ENCODE data around the gene RIPOR3.
A peak's percentile ranks its signal among the peaks of the same experiment; 100 is the strongest.

RIPOR3 gene

GRCh38 chr20:50594591-50595432 is 96.5 kb downstream of the RIPOR3 start:
- H3K4me1 ChIP-seq (ENCODE audit: control insufficient read depth, insufficient read depth, low read depth, low read length): peaks cover 36% of the 10 kb centered on the region
- peak overlapping the region; percentile 70 for H4K91ac ChIP-seq (ENCODE audit: low read length)
- no peak overlapping the region for H2AK5ac ChIP-seq (ENCODE audit: low read length, severe bottlenecking)
- no peak overlapping the region for H3K18ac ChIP-seq (ENCODE audit: low read depth in 1 of 2, low read length in 2 of 2)
- no peak overlapping the region for H2AFZ ChIP-seq (ENCODE audit: low read depth, low read length)
- H4K8ac ChIP-seq (ENCODE audit: low read length): no peak overlapping the region
- H3K9ac ChIP-seq (ENCODE audit: low read length): no peak overlapping the region
- no peak overlapping the region for H3K14ac ChIP-seq (ENCODE audit: low read length in 2 of 2)
- no peak overlapping the region for H3K27ac ChIP-seq (ENCODE audit: low read length, poor library complexity, severe bottlenecking)
- H3K4me3 ChIP-seq (ENCODE audit: insufficient read depth in 1 of 2, low read depth in 1 of 2, low read length in 2 of 2): no peak overlapping the region
- H2BK5ac ChIP-seq (ENCODE audit: low read depth, low read length, poor library complexity, severe bottlenecking): no peak overlapping the region
- peak overlapping the region in 1 of 2 experiments; percentile 49 for H2BK12ac ChIP-seq (ENCODE audit: low read length in 2 of 2)
- WGBS: 77% methylated on average over 18 of the region's 19 CpGs
- no peak for DNase-seq
- H3K36me3 ChIP-seq (ENCODE audit: control insufficient read depth in 1 of 2, insufficient read depth in 2 of 2, low read depth in 1 of 2, low read length in 2 of 2): peaks cover 47 to 79% of the 10 kb centered on the region in 2 experiments
- no peak overlapping the region for H2BK120ac ChIP-seq (ENCODE audit: low read depth, low read length)
- no peak overlapping the region for H3K4me2 ChIP-seq (ENCODE audit: low read length, poor library complexity, severe bottlenecking)
- H3K4ac ChIP-seq (ENCODE audit: low read depth in 1 of 2, low read length in 2 of 2): peak overlapping the region in 1 of 2 experiments; percentile 13
- H3K9me3 ChIP-seq (ENCODE audit: control insufficient read depth, low read length): no peaks in the 10 kb centered on the region
- peaks cover 12% of the 10 kb centered on the region for H3K79me1 ChIP-seq (replicated peaks; ENCODE audit: low read length, poor library complexity, severe bottlenecking)
- H2BK15ac ChIP-seq (ENCODE audit: low read depth, poor library complexity, severe bottlenecking): no peak overlapping the region
- no peaks in the 10 kb centered on the region for H3K27me3 ChIP-seq (ENCODE audit: control insufficient read depth in 1 of 2, insufficient read depth in 1 of 2, low read length in 2 of 2)
- H3K23ac ChIP-seq (ENCODE audit: low read length in 2 of 2): no peak overlapping the region

DNA sequence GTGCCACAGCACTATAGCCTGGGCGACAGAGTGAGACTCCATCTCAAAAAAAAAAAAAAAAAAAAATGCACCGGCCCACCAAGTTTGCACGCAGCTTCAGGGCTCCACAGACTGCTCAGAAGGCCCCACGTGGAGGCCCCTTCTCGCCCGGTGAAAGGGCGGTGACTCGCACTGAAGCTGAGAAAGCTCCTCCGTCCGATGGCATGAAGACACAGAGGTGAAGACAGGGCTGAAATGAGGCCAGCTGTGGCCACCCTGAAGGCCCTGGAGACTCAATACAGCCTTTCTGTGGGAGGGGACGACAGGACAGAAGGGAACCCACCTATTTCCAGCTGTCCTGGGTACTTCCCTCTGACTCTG is 97.1 kb downstream of the RIPOR3 start:
- Histone ChIP-seq H3K79me1 (replicated peaks; ENCODE audit: low read length, poor library complexity, severe bottlenecking) (peaks cover 12% of the 10 kb centered on the region), H3K9me3 (ENCODE audit: control insufficient read depth, low read length) (no peaks in the 10 kb centered on the region), H2BK120ac (ENCODE audit: low read depth, low read length) (no peak overlapping the region), H3K4me2 (ENCODE audit: low read length, poor library complexity, severe bottlenecking) (no peak overlapping the region), H4K91ac (ENCODE audit: low read length) (no peak overlapping the region), H3K4me3 (ENCODE audit: insufficient read depth in 1 of 2, low read depth in 1 of 2, low read length in 2 of 2) (no peak overlapping the region), H3K23ac (ENCODE audit: low read length in 2 of 2) (no peak overlapping the region), H3K18ac (ENCODE audit: low read depth in 1 of 2, low read length in 2 of 2) (no peak overlapping the region), H3K4ac (ENCODE audit: low read depth in 1 of 2, low read length in 2 of 2) (no peak overlapping the region), H4K8ac (ENCODE audit: low read length) (no peak overlapping the region), H2BK15ac (ENCODE audit: low read depth, poor library complexity, severe bottlenecking) (no peak overlapping the region), H3K4me1 (ENCODE audit: control insufficient read depth, insufficient read depth, low read depth, low read length) (peaks cover 36% of the 10 kb centered on the region), H2AK5ac (ENCODE audit: low read length, severe bottlenecking) (no peak overlapping the region), H2BK12ac (ENCODE audit: low read length in 2 of 2) (peak overlapping the region in 1 of 2 experiments; percentile 49), H2AFZ (ENCODE audit: low read depth, low read length) (no peak overlapping the region), H3K27me3 (ENCODE audit: control insufficient read depth in 1 of 2, insufficient read depth in 1 of 2, low read length in 2 of 2) (no peaks in the 10 kb centered on the region), H3K14ac (ENCODE audit: low read length in 2 of 2) (no peak overlapping the region), H3K27ac (ENCODE audit: low read length, poor library complexity, severe bottlenecking) (no peak overlapping the region), H3K9ac (ENCODE audit: low read length) (no peak overlapping the region), H3K36me3 (ENCODE audit: control insufficient read depth in 1 of 2, insufficient read depth in 2 of 2, low read depth in 1 of 2, low read length in 2 of 2) (peaks cover 52 to 79% of the 10 kb centered on the region in 2 experiments), H2BK5ac (ENCODE audit: low read depth, low read length, poor library complexity, severe bottlenecking) (no peak overlapping the region)
- DNase-seq: peak; percentile 46
- 72% methylated on average over 11 of the region's 11 CpGs for WGBS

GRCh38 chr20:50593005-50593335 is 98.4 kb downstream of the RIPOR3 start:
- Histone ChIP-seq H3K27ac (ENCODE audit: low read length, poor library complexity, severe bottlenecking) (no peak overlapping the region), H3K4ac (ENCODE audit: low read depth in 1 of 2, low read length in 2 of 2) (no peak overlapping the region), H3K79me1 (replicated peaks; ENCODE audit: low read length, poor library complexity, severe bottlenecking) (peaks cover 13% of the 10 kb centered on the region), H2BK15ac (ENCODE audit: low read depth, poor library complexity, severe bottlenecking) (no peak overlapping the region), H4K91ac (ENCODE audit: low read length) (no peak overlapping the region), H3K4me2 (ENCODE audit: low read length, poor library complexity, severe bottlenecking) (no peak overlapping the region), H3K23ac (ENCODE audit: low read length in 2 of 2) (no peak overlapping the region), H3K36me3 (ENCODE audit: control insufficient read depth in 1 of 2, insufficient read depth in 2 of 2, low read depth in 1 of 2, low read length in 2 of 2) (peaks cover 56 to 88% of the 10 kb centered on the region in 2 experiments), H2BK120ac (ENCODE audit: low read depth, low read length) (no peak overlapping the region), H2AK5ac (ENCODE audit: low read length, severe bottlenecking) (no peak overlapping the region), H4K8ac (ENCODE audit: low read length) (no peak overlapping the region), H3K18ac (ENCODE audit: low read depth in 1 of 2, low read length in 2 of 2) (no peak overlapping the region), H3K9ac (ENCODE audit: low read length) (no peak overlapping the region), H3K4me3 (ENCODE audit: insufficient read depth in 1 of 2, low read depth in 1 of 2, low read length in 2 of 2) (no peak overlapping the region), H3K9me3 (ENCODE audit: control insufficient read depth, low read length) (no peaks in the 10 kb centered on the region), H2AFZ (ENCODE audit: low read depth, low read length) (no peak overlapping the region), H2BK5ac (ENCODE audit: low read depth, low read length, poor library complexity, severe bottlenecking) (no peak overlapping the region), H3K14ac (ENCODE audit: low read length in 2 of 2) (no peak overlapping the region), H3K27me3 (ENCODE audit: control insufficient read depth in 1 of 2, insufficient read depth in 1 of 2, low read length in 2 of 2) (no peaks in the 10 kb centered on the region), H3K4me1 (ENCODE audit: control insufficient read depth, insufficient read depth, low read depth, low read length) (peaks cover 36% of the 10 kb centered on the region), H2BK12ac (ENCODE audit: low read length in 2 of 2) (no peak overlapping the region)
- no peak for DNase-seq
- 99% methylated on average over 9 of the region's 9 CpGs for WGBS

DNA sequence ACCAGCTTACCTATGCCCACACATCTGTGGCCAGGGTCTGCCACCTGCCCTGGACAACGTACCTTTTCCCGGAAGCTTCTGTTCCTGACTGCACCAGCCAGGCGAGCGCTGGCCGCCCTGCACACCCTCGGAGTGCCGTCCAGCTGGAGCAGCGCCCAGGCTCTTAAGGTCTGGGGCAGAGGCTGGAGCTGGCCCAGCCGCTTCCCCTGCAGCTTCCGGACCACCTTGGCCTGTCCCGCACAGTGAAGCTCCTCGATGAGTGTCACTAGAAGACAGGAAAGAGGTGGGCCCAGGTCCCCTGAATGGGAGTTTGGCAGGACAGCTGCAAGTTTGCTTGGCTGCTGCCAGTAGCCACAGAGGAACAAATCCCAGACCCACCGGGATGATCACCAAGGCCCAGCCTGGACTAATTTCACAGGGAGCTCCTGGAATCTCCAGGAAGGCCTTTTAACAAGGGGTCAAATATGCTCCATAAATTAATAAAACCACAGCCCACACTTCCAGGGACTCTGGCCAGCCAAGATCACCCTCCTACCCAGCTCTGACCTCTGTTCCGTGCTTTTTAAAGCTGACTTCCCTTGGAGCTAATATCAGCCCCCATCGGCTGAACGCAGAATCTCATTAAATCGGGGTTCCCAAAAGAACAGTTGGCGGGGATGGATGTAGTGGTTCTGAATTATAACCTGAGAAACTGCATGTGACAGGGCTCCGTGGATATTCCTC is 98.9 kb downstream of the RIPOR3 start:
- Histone ChIP-seq H2BK15ac (ENCODE audit: low read depth, poor library complexity, severe bottlenecking) (no peak overlapping the region), H3K23ac (ENCODE audit: low read length in 2 of 2) (no peak overlapping the region), H3K27me3 (ENCODE audit: control insufficient read depth in 1 of 2, insufficient read depth in 1 of 2, low read length in 2 of 2) (no peaks in the 10 kb centered on the region), H3K36me3 (ENCODE audit: control insufficient read depth in 1 of 2, insufficient read depth in 2 of 2, low read depth in 1 of 2, low read length in 2 of 2) (peaks cover 57 to 89% of the 10 kb centered on the region in 2 experiments), H3K9me3 (ENCODE audit: control insufficient read depth, low read length) (no peaks in the 10 kb centered on the region), H3K4me2 (ENCODE audit: low read length, poor library complexity, severe bottlenecking) (no peak overlapping the region), H2BK5ac (ENCODE audit: low read depth, low read length, poor library complexity, severe bottlenecking) (no peak overlapping the region), H4K91ac (ENCODE audit: low read length) (no peak overlapping the region), H2BK120ac (ENCODE audit: low read depth, low read length) (no peak overlapping the region), H3K79me1 (replicated peaks; ENCODE audit: low read length, poor library complexity, severe bottlenecking) (peaks cover 18% of the 10 kb centered on the region), H3K4me3 (ENCODE audit: insufficient read depth in 1 of 2, low read depth in 1 of 2, low read length in 2 of 2) (no peak overlapping the region), H3K27ac (ENCODE audit: low read length, poor library complexity, severe bottlenecking) (no peak overlapping the region), H2BK12ac (ENCODE audit: low read length in 2 of 2) (no peak overlapping the region), H2AK5ac (ENCODE audit: low read length, severe bottlenecking) (no peak overlapping the region), H3K9ac (ENCODE audit: low read length) (no peak overlapping the region), H3K18ac (ENCODE audit: low read depth in 1 of 2, low read length in 2 of 2) (no peak overlapping the region), H3K4me1 (ENCODE audit: control insufficient read depth, insufficient read depth, low read depth, low read length) (peaks cover 32% of the 10 kb centered on the region), H4K8ac (ENCODE audit: low read length) (no peak overlapping the region), H2AFZ (ENCODE audit: low read depth, low read length) (no peak overlapping the region), H3K4ac (ENCODE audit: low read depth in 1 of 2, low read length in 2 of 2) (no peak overlapping the region), H3K14ac (ENCODE audit: low read length in 2 of 2) (no peak overlapping the region)
- WGBS: 92% methylated on average over 17 of the region's 19 CpGs
- DNase-seq: no peak

All from mesenchymal stem cell (in vitro differentiated cells and primary cell).